ENCODE results near the gene COPS6. TPM values are rescaled to one million over a fixed set of nuclear protein-coding genes. Genes with fewer than 3 reads are reported as not detected.

Gene COPS6
- total RNA-seq, 4 donors from 2014 or later, result 31.8 to 110 (median 53.1) TPM

GRCh38 chr7:100111914-100112313, 23.1 kb downstream of the COPS6 start:
- Histone ChIP-seq H3K27ac (no peak overlapping the region), H3K4me1 (no peaks in the 10 kb centered on the region), H3K27me3 (no peaks in the 10 kb centered on the region), H3K36me3 (no peaks in the 10 kb centered on the region), H3K4me3 (no peak overlapping the region), H3K9me3 (no peaks in the 10 kb centered on the region)
- TF ChIP-seq POLR2A (IDR thresholded peaks at IDR 0.05) (no peak), CTCF (IDR thresholded peaks at IDR 0.05) (no peak)
- DNase-seq, result no peak
- intact Hi-C loops (cut with DNase I; ENCODE audit: low total_unique reads), result no loop called here

GRCh38 chr7:100115026-100115425, 26.3 kb downstream of the COPS6 start:
- TF ChIP-seq CTCF (IDR thresholded peaks at IDR 0.05) (no peak), POLR2A (IDR thresholded peaks at IDR 0.05) (no peak)
- DNase-seq, result no peak
- Histone ChIP-seq H3K27me3 (no peaks in the 10 kb centered on the region), H3K9me3 (no peaks in the 10 kb centered on the region), H3K4me3 (no peak overlapping the region), H3K27ac (no peak overlapping the region), H3K36me3 (no peaks in the 10 kb centered on the region), H3K4me1 (peaks cover 0 to under 1% of the 10 kb centered on the region in 2 donors)
- intact Hi-C loops (cut with DNase I; ENCODE audit: low total_unique reads), result no loop called here

DNA sequence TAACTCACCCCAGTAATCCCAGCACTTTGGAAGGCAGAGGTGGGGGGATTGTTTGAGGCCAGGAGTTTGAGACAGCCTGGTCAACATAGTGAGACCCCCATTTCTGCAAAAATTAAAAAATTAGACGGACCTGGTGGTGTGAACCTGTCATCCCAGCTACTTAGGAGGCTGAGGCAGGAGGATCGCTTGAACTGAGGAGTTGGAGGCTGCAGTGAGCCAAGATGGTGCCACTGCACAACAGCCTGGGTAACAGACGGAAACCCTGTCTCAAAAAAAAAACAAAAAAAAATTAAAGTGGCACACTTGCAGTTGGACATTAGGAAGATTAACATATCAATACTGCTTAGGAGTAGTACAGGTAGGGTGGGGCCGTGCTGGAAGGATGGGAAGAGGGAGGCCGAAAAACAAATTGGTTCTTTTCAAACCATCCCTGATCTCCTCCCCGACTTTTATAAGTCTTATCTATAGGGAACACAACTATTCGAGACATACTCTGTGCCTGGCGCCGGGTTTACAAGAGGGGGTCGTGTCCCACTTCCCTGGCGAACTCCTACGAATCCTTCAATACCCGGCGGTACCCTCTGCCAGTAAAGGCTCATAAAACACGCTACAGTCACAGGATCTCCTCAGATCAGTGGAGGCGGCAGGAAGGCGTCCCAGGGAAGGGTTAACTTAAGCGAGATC, 29.8 kb downstream of the COPS6 start:
- TF ChIP-seq CTCF (IDR thresholded peaks at IDR 0.05) (no peak), POLR2A (IDR thresholded peaks at IDR 0.05) (no peak)
- H3K9me3 ChIP-seq, result no peaks in the 10 kb centered on the region
- intact Hi-C loops (cut with DNase I; ENCODE audit: low total_unique reads), result no loop called here
- DNase-seq, result no peak
- H3K4me3 ChIP-seq, result peak overlapping the region; percentile 74 to 83
- H3K4me1 ChIP-seq, result peaks cover 4 to 6% of the 10 kb centered on the region in 2 donors
- H3K27me3 ChIP-seq, result no peaks in the 10 kb centered on the region
- no peaks in the 10 kb centered on the region for H3K36me3 ChIP-seq
- peak overlapping the region; percentile 84 to 94 for H3K27ac ChIP-seq

- H3K36me3 ChIP-seq, result no peaks in the 10 kb centered on the region
- intact Hi-C loops (cut with DNase I; ENCODE audit: low total_unique reads), result no loop called here
- peak within 1 kb of the TSS; percentile 84 to 94 for H3K27ac ChIP-seq
- peak; percentile 96 to 97 for DNase-seq
- H3K27me3 ChIP-seq, result no peaks in the 10 kb centered on the region
- H3K9me3 ChIP-seq, result no peaks in the 10 kb centered on the region
- peak within 1 kb of the TSS; percentile 74 to 83 for H3K4me3 ChIP-seq
- TF ChIP-seq CTCF (IDR thresholded peaks at IDR 0.05) (peak in 2 of 4 experiments; percentile 17 to 20), POLR2A (IDR thresholded peaks at IDR 0.05) (peak in 1 of 2 donors; percentile 57)
- peaks cover 4 to 6% of the 10 kb centered on the region in 2 donors for H3K4me1 ChIP-seq
Observed at GRCh38 chr7:100119072-100119969, 30.6 kb downstream of the COPS6 start, which contains the start of the genes CNPY4 and TAF6. Gene CNPY4 (plus strand): TSS chr7:100119634. CDS start chr7:100119745, 111 bp downstream. Gene TAF6 (minus strand): TSS chr7:100119358. CDS start chr7:100114209, 5,149 bp downstream.
